CD4-positive, alpha-beta T cell treated with Interleukin-12 subunit alpha and Interleukin-12 subunit beta, for 1 hour (primary cell): ENCODE measurements around the gene CACFD1.
A peak's percentile ranks its signal among the peaks of the same experiment; 100 is the strongest.
"Not testable (repeated sequence)": the region's sequence is repeated elsewhere in the genome, so short reads cannot be mapped to it uniquely, and the experiment has no call there.

Experiments used
- DNase-seq: peaks from one replicate; pipeline ENCODE4 v3.0.0-alpha.2; 2020

Gene CACFD1

DNA sequence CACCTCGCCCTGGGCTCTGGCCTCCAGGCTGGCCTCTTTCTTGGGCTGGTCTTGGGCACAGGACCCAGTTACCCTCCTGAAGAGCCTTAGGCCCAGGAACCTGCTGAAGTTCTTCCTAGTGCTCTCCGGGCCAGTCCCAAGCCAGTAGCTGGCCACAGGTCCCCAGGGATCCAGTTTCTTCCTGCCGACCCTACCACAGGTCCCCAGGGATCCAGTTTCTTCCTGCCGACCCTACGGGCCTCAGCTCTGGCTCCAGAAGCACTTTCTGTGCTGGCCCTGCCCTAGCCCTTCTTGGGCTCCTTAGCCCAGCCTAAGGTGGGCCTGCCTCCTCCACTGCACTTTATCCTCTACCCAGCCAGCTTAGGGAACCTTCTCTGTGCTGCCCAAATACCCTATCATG, 18.2 kb upstream of the CACFD1 start:
- no peak for DNase-seq

DNA sequence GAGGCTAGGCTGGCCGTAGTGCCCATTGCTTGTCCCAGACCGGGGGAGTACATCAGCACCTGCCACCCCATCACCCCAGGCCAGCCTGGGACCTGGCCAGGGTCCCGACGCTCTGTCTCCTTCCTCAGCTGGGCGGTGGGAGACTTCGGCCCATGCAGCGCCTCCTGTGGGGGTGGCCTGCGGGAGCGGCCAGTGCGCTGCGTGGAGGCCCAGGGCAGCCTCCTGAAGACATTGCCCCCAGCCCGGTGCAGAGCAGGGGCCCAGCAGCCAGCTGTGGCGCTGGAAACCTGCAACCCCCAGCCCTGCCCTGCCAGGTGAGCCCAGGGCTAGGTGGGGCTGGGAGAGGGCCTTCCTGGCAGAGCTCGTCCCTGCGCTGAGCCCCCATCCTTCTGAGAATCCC, 16.5 kb upstream of the CACFD1 start:
- DNase-seq: no peak

DNA sequence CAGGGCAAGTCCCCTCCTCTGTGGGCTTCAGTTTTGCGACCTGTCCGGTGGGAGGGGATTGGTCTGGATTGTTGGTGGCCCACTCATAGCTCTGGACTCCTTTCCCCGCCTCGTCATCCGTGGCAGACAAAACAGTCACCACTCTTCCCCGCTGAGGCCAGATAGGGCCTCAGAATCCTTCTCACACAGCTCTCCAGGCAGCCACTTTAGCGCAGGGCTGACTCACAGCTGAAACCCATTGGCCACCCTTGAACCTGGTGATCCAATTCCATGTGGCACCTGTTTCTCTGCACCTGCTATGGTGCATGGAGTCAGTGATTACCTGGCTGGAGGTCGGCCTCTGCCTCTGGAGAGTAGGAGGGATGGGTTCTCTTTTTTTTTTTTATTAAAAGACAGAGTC, 15.8 kb upstream of the CACFD1 start:
- DNase-seq: no peak

DNA sequence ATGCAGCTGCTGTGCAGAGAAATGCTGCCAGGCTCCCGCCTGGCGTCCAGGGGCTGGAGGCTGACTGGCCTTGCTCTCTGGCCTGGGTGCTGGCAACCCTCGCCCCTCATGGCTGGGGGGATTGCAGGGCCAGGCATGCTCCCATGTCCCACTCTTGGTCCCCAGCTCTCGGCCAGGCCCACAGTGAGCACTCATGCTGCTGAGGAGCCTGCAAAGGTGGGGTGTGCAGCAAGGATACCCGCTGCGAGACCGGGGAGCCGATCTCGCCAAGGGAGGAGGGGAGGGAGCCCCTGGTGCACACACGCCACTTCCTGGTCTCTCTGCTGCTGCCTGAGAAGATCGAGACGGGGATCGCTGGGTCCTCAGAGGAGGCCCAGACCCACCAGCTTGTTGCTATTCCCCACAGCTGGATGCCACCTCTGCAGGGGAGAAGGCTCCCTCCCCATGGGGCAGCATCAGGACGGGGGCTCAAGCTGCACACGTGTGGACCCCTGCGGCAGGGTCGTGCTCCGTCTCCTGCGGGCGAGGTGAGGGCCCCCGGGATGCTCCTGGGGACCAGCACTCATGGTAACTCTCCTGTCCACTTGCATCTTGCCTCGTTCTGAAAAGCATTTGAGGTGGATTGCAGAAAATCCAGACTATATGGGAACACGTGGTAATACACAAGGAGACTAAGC, 14.3 kb upstream of the CACFD1 start:
- no peak for DNase-seq

DNA sequence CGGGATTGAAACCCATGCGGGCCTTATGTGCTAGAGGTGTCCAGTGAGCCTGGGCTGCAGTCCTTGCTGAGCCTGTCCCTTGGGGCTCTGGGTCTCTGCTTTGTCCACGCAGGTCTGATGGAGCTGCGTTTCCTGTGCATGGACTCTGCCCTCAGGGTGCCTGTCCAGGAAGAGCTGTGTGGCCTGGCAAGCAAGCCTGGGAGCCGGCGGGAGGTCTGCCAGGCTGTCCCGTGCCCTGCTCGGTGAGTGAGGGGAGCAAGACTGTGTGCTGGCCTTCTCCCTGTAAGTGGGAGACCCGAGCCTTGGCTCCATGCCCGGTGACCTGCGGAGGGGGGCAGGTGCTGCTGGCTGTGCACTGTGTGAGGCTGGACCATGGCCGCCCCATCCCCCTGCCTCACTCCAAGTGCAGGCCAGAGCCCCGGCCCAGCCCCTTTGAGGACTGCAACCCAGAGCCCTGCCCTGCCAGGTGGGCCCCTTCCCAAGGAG, 11.2 kb upstream of the CACFD1 start:
- no peak for DNase-seq

DNA sequence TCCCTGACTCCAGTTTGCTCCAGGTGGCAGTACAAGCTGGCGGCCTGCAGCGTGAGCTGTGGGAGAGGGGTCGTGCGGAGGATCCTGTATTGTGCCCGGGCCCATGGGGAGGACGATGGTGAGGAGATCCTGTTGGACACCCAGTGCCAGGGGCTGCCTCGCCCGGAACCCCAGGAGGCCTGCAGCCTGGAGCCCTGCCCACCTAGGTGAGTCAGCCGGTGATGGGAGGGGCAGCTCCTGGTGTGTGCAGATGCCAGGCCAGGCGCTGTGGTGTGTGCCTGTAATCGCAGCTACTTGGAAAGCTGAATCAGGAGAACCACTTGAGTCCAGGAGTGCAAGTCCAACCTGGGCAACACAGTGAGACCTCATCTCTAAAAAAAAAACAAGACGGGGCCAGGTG, 10.0 kb upstream of the CACFD1 start:
- no peak for DNase-seq

DNA sequence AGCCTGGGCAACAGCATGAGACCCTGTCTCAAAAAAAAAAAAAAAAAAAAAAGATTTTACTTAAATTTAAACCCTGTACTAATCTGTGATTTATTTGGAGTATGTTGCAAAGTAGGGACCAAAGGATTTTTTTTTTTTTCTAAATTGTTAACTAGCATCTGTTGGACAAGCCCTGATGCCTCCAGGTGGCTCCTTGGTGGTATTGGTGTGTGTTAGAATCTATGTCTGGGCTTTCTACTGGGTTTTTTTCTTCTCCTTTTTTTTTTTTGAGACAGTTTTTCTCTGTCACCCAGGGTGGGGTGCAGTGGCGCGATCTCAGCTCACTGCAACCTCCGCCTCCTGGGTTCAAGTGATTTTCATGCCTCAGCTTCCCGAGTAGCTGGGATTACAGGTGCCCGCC, 7.9 kb upstream of the CACFD1 start:
- not testable (repeated sequence) for DNase-seq

DNA sequence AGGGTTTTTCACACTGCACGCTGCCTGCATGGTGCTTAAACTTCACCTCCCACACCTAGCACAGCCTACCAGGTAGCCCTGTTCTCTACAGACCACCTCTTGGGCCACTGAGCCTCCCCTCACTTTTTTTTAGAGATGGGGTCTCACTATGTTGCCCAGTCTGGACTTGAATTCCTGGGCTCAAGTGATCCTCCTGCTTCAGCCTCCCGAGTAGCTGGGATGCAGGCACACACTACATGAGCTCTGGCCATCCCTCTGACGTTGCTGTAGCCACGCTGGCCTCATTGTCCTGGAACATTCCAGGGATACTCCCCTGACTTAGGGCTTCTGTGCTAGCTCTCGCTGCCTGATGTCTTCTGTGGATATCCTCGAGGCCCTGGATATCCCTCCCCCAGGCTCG, 7.2 kb upstream of the CACFD1 start:
- DNase-seq: no peak

DNA sequence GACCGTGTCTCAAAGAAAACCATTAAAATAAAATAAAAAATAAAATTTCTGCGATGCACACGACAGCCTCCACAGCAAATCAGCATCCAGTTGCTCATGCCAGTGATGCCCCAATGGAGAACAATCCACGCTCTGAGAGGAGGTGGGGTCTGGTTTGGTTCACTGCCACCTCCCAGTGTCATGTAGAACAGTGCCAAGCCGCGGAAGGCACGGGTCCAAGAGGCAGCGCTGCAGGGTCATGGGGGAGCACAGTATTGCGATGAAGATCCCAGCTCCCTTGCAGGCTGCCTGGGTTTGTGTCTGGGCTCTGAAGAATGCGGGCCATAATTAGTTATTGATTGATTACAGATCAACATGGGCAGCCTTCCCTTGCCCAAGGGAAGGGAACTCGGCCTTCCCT, 6.1 kb upstream of the CACFD1 start:
- no peak for DNase-seq

DNA sequence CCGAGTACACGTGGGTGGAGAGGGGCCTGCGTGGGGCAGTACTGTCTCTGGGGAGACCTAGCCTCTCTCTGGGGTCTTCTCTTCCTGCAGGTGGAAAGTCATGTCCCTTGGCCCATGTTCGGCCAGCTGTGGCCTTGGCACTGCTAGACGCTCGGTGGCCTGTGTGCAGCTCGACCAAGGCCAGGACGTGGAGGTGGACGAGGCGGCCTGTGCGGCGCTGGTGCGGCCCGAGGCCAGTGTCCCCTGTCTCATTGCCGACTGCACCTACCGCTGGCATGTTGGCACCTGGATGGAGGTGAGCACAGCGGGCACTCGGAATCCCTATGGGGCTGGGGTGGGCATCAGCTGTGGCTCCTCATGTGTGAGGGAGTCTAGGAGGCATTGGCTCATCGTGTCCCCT, 5.5 kb upstream of the CACFD1 start:
- no peak for DNase-seq

DNA sequence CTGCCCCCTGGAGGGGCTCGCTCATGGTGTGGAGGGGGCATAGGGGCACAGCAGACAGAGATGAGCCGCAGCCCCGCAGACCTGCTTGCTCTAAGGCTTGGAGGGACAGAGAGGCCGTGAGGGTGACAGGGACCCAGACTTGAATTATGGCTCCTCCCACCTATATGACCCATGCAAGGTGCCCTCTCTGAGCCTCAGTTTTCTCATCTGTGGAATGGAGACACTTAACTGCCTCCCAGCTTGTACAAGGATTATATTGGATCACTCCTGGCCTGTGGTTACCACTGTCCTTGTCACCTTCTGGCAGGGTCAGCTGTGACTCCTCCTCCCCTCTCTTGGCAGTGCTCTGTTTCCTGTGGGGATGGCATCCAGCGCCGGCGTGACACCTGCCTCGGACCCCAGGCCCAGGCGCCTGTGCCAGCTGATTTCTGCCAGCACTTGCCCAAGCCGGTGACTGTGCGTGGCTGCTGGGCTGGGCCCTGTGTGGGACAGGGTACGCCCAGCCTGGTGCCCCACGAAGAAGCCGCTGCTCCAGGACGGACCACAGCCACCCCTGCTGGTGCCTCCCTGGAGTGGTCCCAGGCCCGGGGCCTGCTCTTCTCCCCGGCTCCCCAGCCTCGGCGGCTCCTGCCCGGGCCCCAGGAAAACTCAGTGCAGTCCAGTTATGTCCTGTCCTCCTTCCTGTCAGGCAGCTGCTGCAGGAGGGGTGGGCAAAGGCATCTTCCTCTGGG, 4.7 kb upstream of the CACFD1 start:
- no peak for DNase-seq

DNA sequence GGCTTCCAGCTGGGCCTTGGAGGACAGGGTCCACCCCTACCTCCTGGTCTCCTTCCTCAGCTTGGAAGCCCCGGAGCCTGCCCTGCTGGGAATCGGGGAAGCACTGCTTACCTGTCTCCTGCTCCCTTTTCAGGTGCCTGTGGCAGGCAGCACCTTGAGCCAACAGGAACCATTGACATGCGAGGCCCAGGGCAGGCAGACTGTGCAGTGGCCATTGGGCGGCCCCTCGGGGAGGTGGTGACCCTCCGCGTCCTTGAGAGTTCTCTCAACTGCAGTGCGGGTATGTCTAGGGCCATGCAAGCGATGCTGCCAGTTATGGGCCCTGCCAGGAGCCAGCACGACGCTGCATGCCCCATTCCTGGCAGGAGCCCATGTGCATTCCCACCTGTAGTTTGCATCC, 3.8 kb upstream of the CACFD1 start:
- no peak for DNase-seq

DNA sequence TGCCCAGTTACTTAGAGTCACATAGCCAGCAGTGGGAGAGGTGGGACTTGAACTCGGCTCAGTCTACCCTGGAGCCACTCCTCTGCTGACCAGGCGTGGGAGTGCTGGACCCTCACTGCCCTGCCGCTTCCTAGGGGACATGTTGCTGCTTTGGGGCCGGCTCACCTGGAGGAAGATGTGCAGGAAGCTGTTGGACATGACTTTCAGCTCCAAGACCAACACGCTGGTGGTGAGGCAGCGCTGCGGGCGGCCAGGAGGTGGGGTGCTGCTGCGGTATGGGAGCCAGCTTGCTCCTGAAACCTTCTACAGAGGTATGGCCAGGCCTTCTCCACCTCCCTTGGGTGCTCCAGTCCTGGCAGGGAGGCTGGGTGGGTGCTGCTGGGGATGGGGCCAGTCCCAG, 3.4 kb upstream of the CACFD1 start:
- DNase-seq: no peak

DNA sequence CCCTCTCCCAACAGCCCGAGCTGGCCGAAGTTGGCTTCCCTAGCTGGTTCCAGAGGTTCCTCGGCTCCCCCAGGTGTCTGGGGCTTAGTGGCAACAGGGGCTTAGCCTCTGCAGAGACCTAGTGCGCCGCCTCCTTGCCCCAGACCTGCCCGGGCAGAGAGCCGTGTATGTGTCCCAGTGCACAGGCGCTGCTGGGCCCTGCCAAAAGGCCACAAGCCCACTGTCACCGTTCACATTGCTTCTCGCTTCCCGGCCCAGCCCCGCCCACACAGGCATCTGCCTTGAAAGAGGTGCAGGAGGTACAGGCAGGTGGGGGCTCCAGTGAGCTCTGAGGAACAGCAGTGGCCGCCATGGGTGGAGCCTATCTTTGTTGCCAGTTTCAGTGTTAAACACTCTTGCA, 2.5 kb upstream of the CACFD1 start:
- DNase-seq: no peak

DNA sequence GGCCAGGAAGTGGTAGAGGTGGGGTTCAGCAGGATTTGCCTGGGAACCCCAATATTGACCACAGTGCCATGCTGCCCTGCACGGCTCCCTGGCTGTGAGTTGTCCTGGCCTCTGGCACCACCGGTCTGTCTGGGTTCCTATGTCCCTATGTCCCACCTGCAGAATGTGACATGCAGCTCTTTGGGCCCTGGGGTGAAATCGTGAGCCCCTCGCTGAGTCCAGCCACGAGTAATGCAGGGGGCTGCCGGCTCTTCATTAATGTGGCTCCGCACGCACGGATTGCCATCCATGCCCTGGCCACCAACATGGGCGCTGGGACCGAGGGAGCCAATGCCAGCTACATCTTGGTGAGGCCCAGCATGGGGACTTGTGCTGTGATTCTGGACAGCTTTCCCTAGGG, 2.0 kb upstream of the CACFD1 start:
- no peak for DNase-seq

DNA sequence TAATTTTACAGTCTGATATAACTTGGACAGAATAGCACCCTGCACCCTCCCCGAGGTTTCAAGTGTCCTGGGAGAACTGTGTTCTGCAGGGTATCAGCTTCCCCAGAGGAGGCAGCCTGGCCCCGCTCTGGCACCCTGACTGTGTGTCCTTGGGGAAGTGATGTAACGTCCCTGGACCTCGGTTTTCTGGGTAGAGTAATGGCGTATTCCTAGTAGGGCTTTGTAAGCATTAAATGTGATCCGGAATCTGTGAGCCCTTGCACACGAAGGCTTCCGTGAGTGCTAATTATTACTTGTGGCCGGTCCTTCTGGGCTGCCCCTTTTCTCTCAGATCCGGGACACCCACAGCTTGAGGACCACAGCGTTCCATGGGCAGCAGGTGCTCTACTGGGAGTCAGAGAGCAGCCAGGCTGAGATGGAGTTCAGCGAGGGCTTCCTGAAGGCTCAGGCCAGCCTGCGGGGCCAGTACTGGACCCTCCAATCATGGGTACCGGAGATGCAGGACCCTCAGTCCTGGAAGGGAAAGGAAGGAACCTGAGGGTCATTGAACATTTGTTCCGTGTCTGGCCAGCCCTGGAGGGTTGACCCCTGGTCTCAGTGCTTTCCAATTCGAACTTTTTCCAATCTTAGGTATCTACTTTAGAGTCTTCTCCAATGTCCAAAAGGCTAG, 1.0 kb upstream of the CACFD1 start:
- DNase-seq: no peak

DNA sequence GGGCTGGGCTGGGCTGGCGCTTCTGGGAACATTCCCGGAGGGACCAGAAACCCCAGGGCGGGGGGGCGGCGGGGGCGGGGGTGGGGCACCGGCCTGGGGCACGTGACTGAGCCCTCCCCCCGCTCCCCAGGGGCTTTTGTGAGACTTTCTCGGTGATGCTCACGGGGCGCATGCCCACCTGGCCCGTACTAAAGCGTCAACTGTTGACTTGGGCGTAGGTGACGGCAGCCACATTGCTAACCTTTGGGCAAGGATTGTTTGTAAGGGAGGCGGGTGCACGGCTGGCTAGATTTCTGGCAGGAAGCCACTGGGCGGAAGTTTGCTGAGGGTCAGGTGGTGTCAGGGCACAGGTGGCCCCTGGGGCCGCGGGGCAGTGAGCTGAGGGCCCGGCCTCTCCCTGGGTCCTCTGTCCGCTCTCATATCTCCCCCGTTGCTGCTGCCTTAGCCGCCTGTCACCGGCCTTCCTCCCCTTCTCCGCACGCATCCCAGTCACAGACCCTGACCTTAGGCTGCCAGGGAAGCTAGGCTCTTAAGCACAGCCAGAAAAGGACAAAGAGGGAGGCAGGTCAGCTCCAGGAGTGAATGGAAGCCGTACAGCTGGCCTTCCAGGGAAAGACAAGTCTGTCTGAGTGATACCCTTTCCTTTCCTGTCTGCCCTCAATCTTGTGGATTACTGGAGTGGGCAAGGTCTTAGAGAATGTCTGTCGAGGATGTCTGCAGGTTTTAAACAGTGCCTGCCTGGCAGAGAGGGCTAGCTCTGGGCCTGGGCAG, 812 bp downstream of the CACFD1 start:
- DNase-seq: peak; percentile 66

DNA sequence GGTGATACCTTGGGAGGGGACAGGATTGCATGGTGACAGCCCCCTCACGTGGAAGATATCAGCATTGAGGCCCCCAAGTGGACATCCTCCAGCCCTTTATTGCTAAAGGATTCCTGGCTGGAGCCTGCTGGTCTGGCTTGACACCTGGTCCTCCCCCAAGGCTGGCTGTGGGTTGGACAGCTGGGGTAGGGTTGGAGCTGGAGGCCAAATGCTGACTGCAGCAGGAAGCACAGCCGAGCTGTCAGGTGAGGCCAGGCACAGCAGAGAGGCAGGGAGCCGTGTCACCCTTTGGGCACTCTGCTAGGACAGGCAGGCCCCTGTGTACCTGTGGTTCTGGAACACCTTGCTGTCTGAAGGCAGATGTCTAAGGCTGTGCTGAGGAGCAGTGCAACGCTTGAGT, 2.2 kb downstream of the CACFD1 start:
- no peak for DNase-seq

DNA sequence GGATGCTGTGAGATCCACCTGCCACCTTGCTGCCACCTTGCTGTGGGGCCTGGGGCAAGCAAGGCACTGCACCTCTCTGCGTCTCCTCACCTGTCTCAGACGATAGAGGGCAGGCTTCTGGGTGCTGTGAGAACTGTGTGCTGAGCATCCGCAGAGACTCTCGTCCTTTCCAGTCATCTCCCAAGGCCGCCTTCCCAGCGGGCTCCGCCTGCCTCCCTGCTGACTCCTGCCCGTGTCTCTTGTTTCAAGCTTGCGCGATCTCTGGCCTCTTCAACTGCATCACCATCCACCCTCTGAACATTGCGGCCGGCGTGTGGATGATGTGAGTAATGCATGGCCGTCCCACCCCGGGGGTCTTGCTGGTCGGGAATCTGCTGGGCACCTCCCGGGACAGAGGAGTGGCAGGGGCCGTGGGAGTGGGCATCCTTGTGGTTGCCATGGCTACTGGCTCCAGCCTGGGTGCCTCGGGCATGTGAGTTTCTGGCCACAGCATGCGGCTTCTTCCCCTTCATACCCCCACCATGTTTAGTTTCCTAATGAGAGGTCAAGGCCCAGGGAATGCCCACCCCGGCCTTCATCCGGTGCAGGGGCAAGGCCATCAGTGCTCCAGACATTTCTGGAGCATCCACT, 3.6 kb downstream of the CACFD1 start:
- DNase-seq: no peak

DNA sequence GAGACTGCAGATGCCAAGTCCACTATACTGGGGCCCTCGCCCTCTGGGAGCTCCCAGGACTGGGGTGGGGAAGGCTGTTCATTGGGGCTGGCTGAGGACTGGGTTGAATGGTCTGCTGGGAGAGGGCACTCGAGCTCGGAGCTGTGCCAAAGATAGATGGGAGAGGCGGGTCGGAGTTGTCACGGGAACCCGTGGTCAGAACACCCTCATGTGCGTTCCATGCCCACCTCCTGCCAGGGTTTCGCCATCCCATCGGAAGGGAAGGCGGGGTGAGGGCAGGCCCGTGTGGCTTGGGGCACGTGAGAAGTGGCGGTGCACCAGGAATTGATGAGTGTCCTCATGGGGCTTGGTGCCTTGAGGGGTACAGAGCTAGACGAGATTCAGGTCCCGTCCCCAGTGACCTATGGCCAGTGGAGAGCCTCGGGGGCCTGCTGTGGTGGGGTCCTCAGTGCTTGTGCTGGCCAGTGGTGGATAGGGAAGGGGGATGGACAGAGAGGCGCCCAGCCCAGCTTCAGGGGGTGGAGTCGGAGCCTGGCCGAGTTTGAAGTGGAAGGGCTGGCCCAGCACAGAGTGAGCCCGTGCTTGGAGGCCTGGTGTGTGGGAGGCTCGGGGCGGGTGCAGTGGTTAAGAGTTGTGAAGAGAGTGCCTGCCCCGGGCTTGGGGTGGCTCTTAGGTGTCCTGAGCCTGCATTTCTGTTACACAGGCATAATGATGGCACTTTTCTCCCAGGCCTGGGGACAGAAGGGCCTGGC, 4.3 kb downstream of the CACFD1 start:
- no peak for DNase-seq

DNA sequence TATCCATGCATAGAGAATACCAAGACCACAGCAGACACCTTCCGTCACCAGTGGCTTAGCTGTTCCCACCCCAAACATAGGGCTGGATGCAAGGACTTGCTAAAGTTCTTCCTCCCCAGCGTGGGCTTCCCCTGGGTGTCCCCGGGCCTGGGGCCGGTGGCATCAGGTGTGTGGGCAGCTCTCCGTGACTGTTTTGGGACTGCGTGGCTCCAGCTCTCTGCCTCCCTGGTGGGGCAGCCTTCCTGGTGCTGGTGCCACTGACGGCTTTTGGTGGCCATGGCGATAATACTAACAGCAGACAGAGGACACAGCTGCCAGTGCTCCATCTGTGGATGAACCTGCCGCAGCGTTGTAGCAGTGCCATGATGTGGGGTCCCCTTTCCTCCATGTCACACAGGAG, 4.9 kb downstream of the CACFD1 start:
- no peak for DNase-seq

DNA sequence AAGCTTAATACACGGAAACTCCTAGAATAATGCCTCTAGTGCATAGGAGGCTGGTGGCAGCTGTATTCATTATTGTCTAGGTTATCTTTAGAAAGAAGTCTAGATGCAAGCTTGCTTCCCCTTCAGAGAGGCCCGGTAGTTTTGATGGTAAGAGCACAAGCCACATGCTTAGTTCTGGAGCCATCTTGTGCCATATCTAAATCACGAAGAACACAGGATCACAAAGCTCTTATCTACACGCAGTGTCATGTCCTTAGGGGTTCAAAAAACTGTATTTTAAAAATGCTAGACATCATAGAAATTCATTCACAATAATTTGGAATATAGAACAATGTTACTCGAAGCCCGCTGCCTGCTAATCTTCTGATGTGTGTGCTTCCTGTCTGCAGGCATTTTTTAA, 6.2 kb downstream of the CACFD1 start:
- DNase-seq: no peak
